Measurements from ENCODE around the gene MEI1.
"Not testable (repeated sequence)": the region's sequence is repeated elsewhere in the genome, so short reads cannot be mapped to it uniquely, and the experiment has no call there.

Gene MEI1

GRCh38 chr22:41672096-41672495 lies 27.2 kb upstream of the MEI1 start:
- H2AK5ac ChIP-seq (ENCODE audit: low read length); H3K27ac ChIP-seq (ENCODE audit: low read depth, low read length): not testable (repeated sequence)

GRCh38 chr22:41672780-41673509 lies 26.4 kb upstream of the MEI1 start:
- Histone ChIP-seq H2BK12ac (ENCODE audit: low read length) (no peak overlapping the region), H3K79me2 (ENCODE audit: control insufficient read depth, insufficient read depth, low read length, poor library complexity) (peaks cover 2% of the 10 kb centered on the region), H3K27ac (ENCODE audit: low read depth, low read length) (no peak overlapping the region), H4K8ac (ENCODE audit: low read depth, low read length) (no peak overlapping the region), H3K36me3 (ENCODE audit: control insufficient read depth in 1 of 2, insufficient read depth in 2 of 2, low read length in 2 of 2) (peaks cover 15 to 20% of the 10 kb centered on the region in 2 experiments), H2AK5ac (ENCODE audit: low read length) (no peak overlapping the region), H3K4ac (ENCODE audit: low read depth, low read length) (no peak overlapping the region), H2BK5ac (ENCODE audit: low read depth, low read length, poor library complexity) (no peak overlapping the region), H4K12ac (ENCODE audit: low read depth, low read length) (no peak overlapping the region), H4K91ac (ENCODE audit: low read depth, low read length) (no peak overlapping the region), H3K27me3 (ENCODE audit: insufficient read depth, low read length) (no peaks in the 10 kb centered on the region), H3K14ac (ENCODE audit: low read length) (no peak overlapping the region), H3K23ac (ENCODE audit: low read length) (no peak overlapping the region), H3K9me3 (ENCODE audit: insufficient read depth, low read depth, low read length) (no peaks in the 10 kb centered on the region), H3K4me2 (ENCODE audit: low read length) (no peak overlapping the region), H3K79me1 (ENCODE audit: low read length) (no peaks in the 10 kb centered on the region), H3K18ac (ENCODE audit: low read length) (no peak overlapping the region), H3K9ac (ENCODE audit: low read length) (no peak overlapping the region), H3K4me1 (ENCODE audit: control insufficient read depth in 1 of 2, insufficient read depth in 2 of 2, low read length in 2 of 2) (peaks cover under 1% of the 10 kb centered on the region in 2 experiments), H3K4me3 (ENCODE audit: low read depth, low read length) (no peak overlapping the region), H2BK120ac (ENCODE audit: insufficient read depth, low read length, poor library complexity) (no peak overlapping the region), H2AFZ (ENCODE audit: insufficient read depth, low read length, poor library complexity) (no peak overlapping the region)
- DNase-seq: peak; percentile 19 to 51
- no CpG with 5 or more reads among the region's 6 CpGs for WGBS (ENCODE audit: extremely low coverage, insufficient coverage, insufficient read length)

More at GRCh38 chr22:41672096-41672495, 27.2 kb upstream of the MEI1 start:
- H3K9me3 ChIP-seq (ENCODE audit: insufficient read depth, low read depth, low read length); H3K4me1 ChIP-seq (ENCODE audit: control insufficient read depth in 1 of 2, insufficient read depth in 2 of 2, low read length in 2 of 2); H2AFZ ChIP-seq (ENCODE audit: insufficient read depth, low read length, poor library complexity); H3K4ac ChIP-seq (ENCODE audit: low read depth, low read length); H3K4me2 ChIP-seq (ENCODE audit: low read length); H3K79me1 ChIP-seq (ENCODE audit: low read length); H3K23ac ChIP-seq (ENCODE audit: low read length); H2BK120ac ChIP-seq (ENCODE audit: insufficient read depth, low read length, poor library complexity); H3K79me2 ChIP-seq (ENCODE audit: control insufficient read depth, insufficient read depth, low read length, poor library complexity); H4K91ac ChIP-seq (ENCODE audit: low read depth, low read length); H3K9ac ChIP-seq (ENCODE audit: low read length); H4K8ac ChIP-seq (ENCODE audit: low read depth, low read length); H4K12ac ChIP-seq (ENCODE audit: low read depth, low read length); H3K14ac ChIP-seq (ENCODE audit: low read length); H3K27me3 ChIP-seq (ENCODE audit: insufficient read depth, low read length); H3K4me3 ChIP-seq (ENCODE audit: low read depth, low read length); H3K18ac ChIP-seq (ENCODE audit: low read length); H2BK12ac ChIP-seq (ENCODE audit: low read length); H2BK5ac ChIP-seq (ENCODE audit: low read depth, low read length, poor library complexity): not testable (repeated sequence)
- no CpG with 5 or more reads among the region's 10 CpGs for WGBS (ENCODE audit: extremely low coverage, insufficient coverage, insufficient read length)
- peak; percentile 86 to 97 for DNase-seq
- peaks cover 13 to 18% of the 10 kb centered on the region in 2 experiments for H3K36me3 ChIP-seq (ENCODE audit: control insufficient read depth in 1 of 2, insufficient read depth in 2 of 2, low read length in 2 of 2)

GRCh38 chr22:41674846-41675340 lies 24.4 kb upstream of the MEI1 start:
- H3K79me2 ChIP-seq (ENCODE audit: control insufficient read depth, insufficient read depth, low read length, poor library complexity): peaks cover 2% of the 10 kb centered on the region
- H4K12ac ChIP-seq (ENCODE audit: low read depth, low read length): no peak overlapping the region
- no peaks in the 10 kb centered on the region for H3K79me1 ChIP-seq (ENCODE audit: low read length)
- H3K27ac ChIP-seq (ENCODE audit: low read depth, low read length): no peak overlapping the region
- H3K23ac ChIP-seq (ENCODE audit: low read length): no peak overlapping the region
- H3K27me3 ChIP-seq (ENCODE audit: insufficient read depth, low read length): no peaks in the 10 kb centered on the region
- H4K8ac ChIP-seq (ENCODE audit: low read depth, low read length): no peak overlapping the region
- no peak overlapping the region for H3K14ac ChIP-seq (ENCODE audit: low read length)
- H3K4me3 ChIP-seq (ENCODE audit: low read depth, low read length): no peak overlapping the region
- H2BK120ac ChIP-seq (ENCODE audit: insufficient read depth, low read length, poor library complexity): no peak overlapping the region
- H2AK5ac ChIP-seq (ENCODE audit: low read length): no peak overlapping the region
- no peak overlapping the region for H2BK12ac ChIP-seq (ENCODE audit: low read length)
- no peak overlapping the region for H2BK5ac ChIP-seq (ENCODE audit: low read depth, low read length, poor library complexity)
- no peaks in the 10 kb centered on the region for H3K9me3 ChIP-seq (ENCODE audit: insufficient read depth, low read depth, low read length)
- no peak for DNase-seq
- no peak overlapping the region for H3K9ac ChIP-seq (ENCODE audit: low read length)
- no peak overlapping the region for H2AFZ ChIP-seq (ENCODE audit: insufficient read depth, low read length, poor library complexity)
- H3K4me1 ChIP-seq (ENCODE audit: control insufficient read depth in 1 of 2, insufficient read depth in 2 of 2, low read length in 2 of 2): no peaks in the 10 kb centered on the region
- peaks cover 19 to 30% of the 10 kb centered on the region in 2 experiments for H3K36me3 ChIP-seq (ENCODE audit: control insufficient read depth in 1 of 2, insufficient read depth in 2 of 2, low read length in 2 of 2)
- no peak overlapping the region for H3K4me2 ChIP-seq (ENCODE audit: low read length)
- no CpG with 5 or more reads among the region's 12 CpGs for WGBS (ENCODE audit: extremely low coverage, insufficient coverage, insufficient read length)
- no peak overlapping the region for H3K4ac ChIP-seq (ENCODE audit: low read depth, low read length)
- no peak overlapping the region for H3K18ac ChIP-seq (ENCODE audit: low read length)
- no peak overlapping the region for H4K91ac ChIP-seq (ENCODE audit: low read depth, low read length)

GRCh38 chr22:41676134-41676533 lies 23.2 kb upstream of the MEI1 start:
- Histone ChIP-seq H4K8ac (ENCODE audit: low read depth, low read length) (no peak overlapping the region), H3K4me3 (ENCODE audit: low read depth, low read length) (no peak overlapping the region), H2BK5ac (ENCODE audit: low read depth, low read length, poor library complexity) (no peak overlapping the region), H2BK12ac (ENCODE audit: low read length) (no peak overlapping the region), H3K9ac (ENCODE audit: low read length) (no peak overlapping the region), H3K18ac (ENCODE audit: low read length) (no peak overlapping the region), H4K12ac (ENCODE audit: low read depth, low read length) (no peak overlapping the region), H3K14ac (ENCODE audit: low read length) (no peak overlapping the region), H3K36me3 (ENCODE audit: control insufficient read depth in 1 of 2, insufficient read depth in 2 of 2, low read length in 2 of 2) (peaks cover 22 to 39% of the 10 kb centered on the region in 2 experiments), H2BK120ac (ENCODE audit: insufficient read depth, low read length, poor library complexity) (no peak overlapping the region), H3K4me2 (ENCODE audit: low read length) (no peak overlapping the region), H3K9me3 (ENCODE audit: insufficient read depth, low read depth, low read length) (no peaks in the 10 kb centered on the region), H3K79me2 (ENCODE audit: control insufficient read depth, insufficient read depth, low read length, poor library complexity) (peaks cover 2% of the 10 kb centered on the region), H2AK5ac (ENCODE audit: low read length) (no peak overlapping the region), H3K79me1 (ENCODE audit: low read length) (no peaks in the 10 kb centered on the region), H2AFZ (ENCODE audit: insufficient read depth, low read length, poor library complexity) (no peak overlapping the region), H4K91ac (ENCODE audit: low read depth, low read length) (no peak overlapping the region), H3K4me1 (ENCODE audit: control insufficient read depth in 1 of 2, insufficient read depth in 2 of 2, low read length in 2 of 2) (no peaks in the 10 kb centered on the region), H3K4ac (ENCODE audit: low read depth, low read length) (no peak overlapping the region), H3K27me3 (ENCODE audit: insufficient read depth, low read length) (no peaks in the 10 kb centered on the region), H3K23ac (ENCODE audit: low read length) (no peak overlapping the region), H3K27ac (ENCODE audit: low read depth, low read length) (no peak overlapping the region)
- WGBS (ENCODE audit: extremely low coverage, insufficient coverage, insufficient read length): no CpG with 5 or more reads among the region's 4 CpGs
- no peak for DNase-seq
